ENCODE measurements around the gene LRPAP1.
"Not testable (repeated sequence)": the region's sequence is repeated elsewhere in the genome, so short reads cannot be mapped to it uniquely, and the experiment has no call there.

LRPAP1 gene

DNA sequence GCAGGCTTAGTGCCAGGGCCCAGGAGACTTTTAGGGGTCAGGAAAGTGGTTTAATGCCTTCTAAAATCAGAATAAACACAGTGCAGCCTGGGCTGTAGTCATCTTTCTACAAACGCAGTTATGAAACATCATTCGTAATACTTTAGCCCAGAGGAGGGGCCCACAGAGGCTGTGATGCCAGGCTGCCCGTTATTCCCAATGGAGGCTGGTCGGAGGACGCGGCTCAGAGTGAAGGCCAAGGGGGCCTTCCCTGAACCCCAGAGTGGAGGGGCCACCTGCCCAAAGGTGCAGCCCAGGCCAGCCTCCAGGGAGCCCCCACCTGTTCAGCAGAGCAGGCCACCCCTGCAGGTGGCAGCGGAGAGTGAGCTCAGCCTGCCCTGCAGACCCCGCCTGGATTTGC lies 29.9 kb upstream of the LRPAP1 start:
- not testable (repeated sequence) for DNase-seq (ENCODE audit: low read depth)

DNA sequence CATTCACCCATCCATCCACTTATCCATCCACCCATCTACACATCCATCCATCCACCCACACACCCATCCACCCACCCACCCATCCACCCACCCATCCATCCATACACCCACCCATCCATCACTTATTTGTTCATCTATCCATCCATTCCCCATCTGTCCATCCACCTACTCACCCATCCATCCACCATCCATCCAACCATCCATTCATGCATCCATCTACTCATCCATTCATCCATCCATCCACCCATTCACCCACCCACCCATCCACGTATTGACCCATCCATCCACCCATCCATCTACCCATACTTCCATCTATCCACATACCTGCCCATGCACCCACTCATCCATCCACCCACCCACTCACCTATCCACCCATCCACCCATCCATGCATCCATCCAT lies 28.2 kb upstream of the LRPAP1 start:
- not testable (repeated sequence) for DNase-seq (ENCODE audit: low read depth)

DNA sequence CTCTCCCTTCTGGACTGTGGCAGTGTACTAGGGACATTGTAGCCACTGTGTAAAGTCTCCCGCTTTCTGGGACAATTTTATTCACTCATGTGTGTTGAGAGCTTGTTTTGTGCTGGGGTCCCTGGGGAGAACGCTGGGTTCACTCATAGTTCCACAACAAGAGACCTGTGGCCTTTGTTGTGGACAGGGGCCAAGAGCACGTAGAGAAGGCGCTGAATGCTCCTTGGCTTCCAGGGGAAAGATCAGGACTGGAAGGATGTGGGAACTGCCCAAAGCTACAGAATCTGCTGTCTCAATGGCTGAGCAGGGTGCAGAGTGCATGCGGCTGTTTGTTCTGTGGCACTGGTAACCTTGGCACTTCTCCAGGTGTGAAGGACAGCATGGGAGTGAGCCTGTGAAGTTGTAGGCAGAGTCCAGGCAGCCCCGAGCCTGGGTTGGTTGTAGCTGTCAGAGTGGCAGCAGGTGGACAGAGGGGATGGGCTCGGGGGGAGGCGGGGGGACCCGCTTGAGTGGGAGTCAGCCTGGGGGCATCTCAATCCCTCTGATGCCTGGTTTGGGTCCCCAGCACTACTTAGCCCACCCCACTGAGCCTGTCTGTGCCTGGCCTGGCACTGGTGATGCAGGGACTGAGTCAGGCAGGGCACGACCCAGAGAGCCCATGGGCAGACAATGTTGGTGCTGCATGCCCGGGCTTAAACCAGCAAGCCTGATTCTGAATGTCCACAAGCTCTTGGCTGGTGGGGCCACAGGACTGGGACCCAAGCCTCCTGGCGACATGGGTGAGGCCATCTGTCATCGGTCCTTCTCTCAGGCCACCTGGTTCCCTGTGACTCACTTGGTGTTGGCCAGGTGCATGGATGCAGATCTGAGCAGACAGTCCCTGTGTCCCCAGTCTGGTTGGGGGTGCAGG lies 27.4 kb upstream of the LRPAP1 start:
- DNase-seq (ENCODE audit: low read depth) = not testable (repeated sequence)

DNA sequence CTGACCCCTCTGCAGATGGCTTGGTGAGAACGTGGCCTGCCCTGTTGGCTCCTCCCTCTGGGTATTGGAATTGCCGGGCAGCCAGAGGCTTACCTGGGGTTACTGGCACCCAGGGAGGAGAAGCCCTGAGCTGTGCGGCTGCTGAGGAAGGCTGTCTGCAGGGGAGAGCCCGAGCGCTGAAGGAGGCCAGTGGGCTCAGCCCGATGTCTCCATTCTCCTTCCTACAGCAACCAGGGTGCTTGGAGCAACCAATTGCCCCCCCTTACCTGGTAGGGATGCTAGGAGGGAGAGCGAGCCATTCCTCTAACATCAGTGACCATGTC lies 26.3 kb upstream of the LRPAP1 start:
- DNase-seq (ENCODE audit: low read depth) = not testable (repeated sequence)

DNA sequence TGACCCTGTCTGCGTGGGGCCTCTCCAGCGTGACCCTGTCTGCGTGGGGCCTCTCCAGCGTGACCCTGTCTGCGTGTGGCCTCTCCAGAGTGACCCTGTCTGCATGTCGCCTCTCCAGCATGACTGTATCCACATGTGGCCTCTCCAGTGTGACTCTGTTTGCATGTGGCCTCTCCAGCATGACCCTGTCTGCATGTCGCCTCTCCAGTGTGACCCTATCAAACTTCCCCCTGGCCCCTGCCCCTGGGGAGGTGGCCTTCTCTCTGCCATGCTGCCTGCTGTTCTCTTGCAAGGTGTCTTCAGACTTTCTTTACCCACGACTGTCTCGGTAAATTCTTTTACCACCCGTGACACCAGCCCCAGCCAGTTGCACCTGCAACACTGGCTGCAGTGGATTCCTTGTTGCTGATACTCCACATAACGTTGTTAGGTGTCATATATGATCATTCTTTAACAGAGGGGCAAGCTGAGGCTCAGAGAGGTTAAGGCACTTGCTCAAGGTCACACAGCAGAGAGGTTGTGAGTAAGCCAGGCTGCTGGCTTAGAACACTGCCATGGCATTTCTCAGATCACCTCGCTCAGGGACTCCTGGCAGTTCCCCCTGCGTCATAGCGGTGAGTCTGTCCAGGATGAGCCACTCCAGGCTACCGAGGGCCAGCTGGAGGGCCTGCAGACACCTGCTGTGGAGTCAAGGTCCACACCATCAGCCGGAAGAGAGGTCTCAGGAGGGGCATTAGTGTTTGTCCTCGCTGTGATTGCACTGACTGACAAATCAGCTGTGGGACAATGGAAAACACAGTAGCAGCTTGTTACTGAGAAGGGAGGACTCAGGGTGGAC lies 25.7 kb upstream of the LRPAP1 start:
- DNase-seq (ENCODE audit: low read depth) = not testable (repeated sequence)

- DNase-seq (ENCODE audit: low read depth) = not testable (repeated sequence)
Measured at GRCh38 chr4:3557088-3557492, 24.9 kb upstream of the LRPAP1 start.

DNA sequence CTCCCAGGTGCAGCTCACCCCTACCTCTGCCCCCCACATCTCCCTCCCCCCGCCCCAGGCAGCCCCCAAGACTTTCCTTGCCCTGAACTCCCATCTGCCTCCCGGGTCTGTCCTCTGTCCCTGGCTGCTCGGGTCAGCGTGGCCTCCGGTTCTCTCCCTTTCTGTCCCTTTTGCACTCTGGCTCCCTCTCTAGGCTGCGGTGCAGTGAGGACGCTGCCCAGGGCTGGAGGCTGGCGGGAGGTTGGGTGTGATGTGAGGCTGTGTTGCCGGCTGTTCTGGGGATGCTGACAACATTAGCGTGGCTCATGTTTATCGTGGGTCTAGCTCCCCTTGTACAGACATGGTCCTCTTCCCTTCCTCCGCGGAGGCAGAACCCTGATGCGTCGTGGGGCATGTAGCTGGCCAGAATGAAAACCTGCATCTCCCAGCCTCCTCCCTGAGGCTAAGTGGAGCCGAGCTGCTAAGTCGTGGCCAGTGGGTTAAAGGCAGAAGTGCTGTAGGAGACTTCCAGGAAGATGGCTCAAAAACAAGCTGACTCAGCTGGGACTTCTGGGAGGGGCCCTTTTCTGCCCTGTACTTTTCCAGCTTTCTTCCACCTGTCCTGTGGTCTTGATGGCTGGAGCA lies 24.1 kb upstream of the LRPAP1 start:
- not testable (repeated sequence) for DNase-seq (ENCODE audit: low read depth)

- not testable (repeated sequence) for DNase-seq (ENCODE audit: low read depth)
Measured at GRCh38 chr4:3555459-3556070, 23.3 kb upstream of the LRPAP1 start.

DNA sequence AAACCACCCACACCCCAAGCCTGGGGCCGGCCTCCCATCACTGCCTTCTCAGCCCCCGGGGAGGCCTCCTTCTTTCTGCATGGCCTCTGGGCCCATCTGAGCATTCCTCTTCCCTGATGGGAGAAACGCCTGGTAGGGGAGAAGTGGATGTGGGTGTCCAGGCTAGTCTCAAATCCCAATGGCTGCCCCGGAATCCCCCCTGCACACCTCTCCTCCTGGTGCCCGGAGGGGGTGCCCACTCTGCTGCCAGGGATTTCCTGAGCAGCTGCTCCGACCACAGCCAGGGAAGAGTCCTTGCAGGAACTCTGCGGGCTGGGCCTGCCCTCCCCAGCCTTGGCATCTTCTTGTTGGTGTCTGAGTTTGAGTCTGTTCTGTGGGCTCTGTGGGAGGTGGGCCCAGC lies 19.1 kb upstream of the LRPAP1 start:
- DNase-seq (ENCODE audit: low read depth) = not testable (repeated sequence)

DNA sequence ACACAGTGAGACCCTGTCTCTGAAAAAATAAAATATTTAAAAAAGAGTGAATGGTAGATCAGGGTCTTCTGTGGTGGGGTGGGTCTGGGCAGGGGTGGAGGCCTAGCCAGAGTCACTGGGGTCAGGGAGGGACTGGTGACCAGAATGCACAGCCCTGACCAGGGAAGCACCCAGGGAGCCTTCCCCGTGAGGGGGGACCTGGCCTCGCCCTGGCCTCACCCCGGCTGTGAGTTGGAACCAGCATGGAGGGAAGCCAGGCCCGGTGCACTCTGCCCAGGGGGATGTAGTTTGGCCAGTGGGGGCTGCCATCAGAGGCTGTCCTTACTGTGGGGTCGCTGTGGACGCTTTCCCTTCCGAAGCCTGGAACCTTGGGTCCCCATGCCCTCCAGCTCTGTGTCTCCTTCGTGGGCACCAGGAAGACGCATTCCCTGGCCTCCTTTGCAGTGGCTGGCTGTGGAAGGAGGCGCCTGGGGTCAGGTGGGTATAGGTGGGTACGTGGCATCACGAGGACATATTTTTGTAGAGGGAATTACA lies 18.6 kb upstream of the LRPAP1 start:
- DNase-seq (ENCODE audit: low read depth) = not testable (repeated sequence)

DNA sequence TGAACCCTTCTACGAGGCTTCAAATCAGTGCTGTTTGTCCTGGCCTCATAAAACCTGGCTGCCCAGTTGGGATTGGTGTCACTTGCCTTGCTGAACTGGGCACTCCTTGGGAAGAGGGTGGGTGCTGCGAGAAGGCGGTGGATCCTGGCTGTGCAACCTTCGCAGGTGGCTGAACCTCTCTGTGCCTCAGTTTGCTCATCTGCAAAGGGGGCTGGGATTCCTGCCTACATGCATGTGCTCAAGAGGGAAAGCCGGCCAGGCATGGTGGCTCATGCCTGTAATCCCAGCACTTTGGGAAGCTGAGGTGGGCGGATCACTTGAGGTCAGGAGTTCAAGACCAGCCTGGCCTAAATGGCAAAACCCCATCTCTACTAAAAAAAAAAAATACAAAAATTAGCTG lies 17.8 kb upstream of the LRPAP1 start:
- not testable (repeated sequence) for DNase-seq (ENCODE audit: low read depth)

- not testable (repeated sequence) for DNase-seq (ENCODE audit: low read depth)
Measured at GRCh38 chr4:3549694-3550001, 17.4 kb upstream of the LRPAP1 start.

DNA sequence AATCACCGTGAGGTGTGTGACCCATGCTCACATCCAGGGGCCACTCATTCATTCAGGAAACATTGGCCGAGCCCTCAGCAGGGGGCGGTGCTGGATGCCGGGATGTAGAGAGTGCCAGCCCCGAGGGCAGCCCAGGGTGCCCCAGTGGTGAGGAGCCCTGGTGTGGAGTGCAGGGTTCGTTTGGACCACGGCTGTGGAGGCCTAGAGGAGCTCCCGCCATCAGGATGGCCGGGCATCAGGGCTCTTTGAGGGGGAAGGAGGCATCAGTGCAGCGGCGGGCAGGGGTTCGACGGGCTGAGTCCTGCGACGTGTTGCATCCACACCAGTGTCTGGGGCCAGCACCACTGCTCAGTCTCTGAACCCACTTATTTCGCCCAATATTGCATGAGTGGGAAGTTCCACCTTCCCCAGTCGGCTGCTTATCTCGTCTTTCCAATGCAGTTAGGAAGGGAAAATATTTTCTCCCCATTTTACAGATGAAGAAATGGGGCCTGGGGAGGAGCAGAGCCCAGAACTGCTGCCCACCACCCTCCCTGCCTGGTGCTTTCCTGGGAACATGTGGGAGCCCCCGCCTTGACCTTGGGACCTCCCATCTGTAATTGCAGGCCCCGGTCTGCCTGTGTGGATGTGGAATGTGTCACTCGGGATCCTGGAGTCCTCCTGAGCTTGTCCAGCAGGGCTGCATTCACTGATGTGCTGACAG lies 16.9 kb upstream of the LRPAP1 start:
- not testable (repeated sequence) for DNase-seq (ENCODE audit: low read depth)

- not testable (repeated sequence) for DNase-seq (ENCODE audit: low read depth)
Measured at GRCh38 chr4:3546721-3547120, 14.5 kb upstream of the LRPAP1 start.

DNA sequence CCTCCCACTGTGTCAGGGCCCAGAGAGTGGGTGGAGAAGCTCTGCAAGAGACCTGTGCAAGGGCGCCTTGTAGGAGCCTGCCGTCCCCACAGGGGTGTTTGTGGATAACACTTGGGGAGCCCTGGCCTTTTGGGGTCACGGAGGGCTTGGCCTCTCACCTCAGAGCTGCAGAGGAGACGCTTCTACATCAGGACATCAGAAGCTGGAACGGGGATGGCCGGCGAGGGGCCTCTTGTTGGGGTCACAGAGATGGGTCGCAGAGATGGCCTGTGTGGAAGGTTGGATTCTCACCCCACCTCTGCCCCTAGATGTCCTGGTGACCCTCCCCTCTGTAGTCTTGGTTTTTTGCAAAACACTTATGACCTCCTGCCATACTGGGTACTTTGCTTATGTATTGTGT lies 13.1 kb upstream of the LRPAP1 start:
- not testable (repeated sequence) for DNase-seq (ENCODE audit: low read depth)

- DNase-seq (ENCODE audit: low read depth) = not testable (repeated sequence)
Measured at GRCh38 chr4:3544259-3545025, 12.2 kb upstream of the LRPAP1 start.

- DNase-seq (ENCODE audit: low read depth) = not testable (repeated sequence)
Measured at GRCh38 chr4:3543415-3543814, 11.2 kb upstream of the LRPAP1 start.

DNA sequence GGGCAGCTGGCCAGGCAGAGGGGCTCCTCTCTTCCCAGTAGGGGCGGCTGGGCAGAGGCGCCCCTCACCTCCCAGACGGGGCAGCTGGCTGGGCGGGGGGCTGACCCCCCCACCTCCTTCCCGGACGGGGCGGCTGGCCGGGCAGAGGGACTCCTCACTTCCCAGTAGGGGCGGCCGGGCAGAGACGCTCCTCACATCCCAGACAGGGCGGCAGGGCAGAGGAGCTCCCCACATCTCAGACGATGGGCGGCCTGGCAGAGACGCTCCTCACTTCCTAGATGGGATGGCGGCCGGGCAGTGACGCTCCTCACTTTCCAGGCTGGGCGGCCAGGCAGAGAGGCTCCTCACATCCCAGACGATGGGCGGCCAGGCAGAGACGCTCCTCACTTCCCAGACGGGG lies 6.7 kb upstream of the LRPAP1 start:
- not testable (repeated sequence) for DNase-seq (ENCODE audit: low read depth)

- not testable (repeated sequence) for DNase-seq (ENCODE audit: low read depth)
Measured at GRCh38 chr4:3535812-3536211, 3.6 kb upstream of the LRPAP1 start.

GRCh38 chr4:3533423-3533820 lies 1.2 kb upstream of the LRPAP1 start:
- no peak for DNase-seq (ENCODE audit: low read depth)

Measured in HS-27A (cell line).